GM12892 (cell line): ENCODE results near the gene ABR.

Experiments used
- POLR2AphosphoS5 ChIP-seq: IDR thresholded peaks from 2 replicates; pipeline ENCODE4 v1.6.1; 2011; ENCODE audit warnings: low read depth, low read length, control low read depth
- TAF1 ChIP-seq: IDR thresholded peaks from 2 replicates; pipeline ENCODE4 v1.6.1; 2011; ENCODE audit warnings: low read depth, mild to moderate bottlenecking, control low read depth, low read length, borderline replicate concordance

- TF ChIP-seq TAF1 (no peak), POLR2AphosphoS5 (no peak)
These were observed 214.3 kb downstream of the ABR start for GRCh38 chr17:965311-965989.
